ENCODE data around the gene RFNG.

- TF ChIP-seq CTCF (IDR thresholded peaks at IDR 0.05; ENCODE audit: low read depth, low read length, poor library complexity, severe bottlenecking) (no peak), EZH2phosphoT487 (IDR thresholded peaks at IDR 0.05; ENCODE audit: borderline replicate concordance, low read length) (no peak)
Observed at GRCh38 chr17:82070611-82071010, 19.0 kb upstream of the RFNG start.
